TTC549 (cell line): ENCODE measurements around the gene ZFHX3.

ENCODE experiments used
- FAIRE-seq: peaks from 2 replicates; lab custom pipeline; 2012; peaks lifted over from hg19 to GRCh38; lab: Jason Lieb, UNC

ZFHX3 gene

GRCh38 chr16:72974142-72974769 is 73.7 kb downstream of the ZFHX3 start:
- no peak for FAIRE-seq

GRCh38 chr16:72972878-72973571 is 74.9 kb downstream of the ZFHX3 start:
- no peak for FAIRE-seq

GRCh38 chr16:72971370-72971769 is 76.6 kb downstream of the ZFHX3 start:
- no peak for FAIRE-seq

GRCh38 chr16:72970656-72971055 is 77.3 kb downstream of the ZFHX3 start:
- no peak for FAIRE-seq

- FAIRE-seq: no peak
Observed at GRCh38 chr16:72969812-72970211, 78.1 kb downstream of the ZFHX3 start.

- no peak for FAIRE-seq
Observed at GRCh38 chr16:72969146-72969545, 78.8 kb downstream of the ZFHX3 start.

GRCh38 chr16:72967941-72968340 is 80.0 kb downstream of the ZFHX3 start:
- no peak for FAIRE-seq

GRCh38 chr16:72963533-72964315 is 84.2 kb downstream of the ZFHX3 start:
- no peak for FAIRE-seq

GRCh38 chr16:72962347-72962746 is 85.6 kb downstream of the ZFHX3 start:
- FAIRE-seq: no peak

- FAIRE-seq: no peak
Observed at GRCh38 chr16:72961863-72962262, 86.1 kb downstream of the ZFHX3 start.

- no peak for FAIRE-seq
Observed at GRCh38 chr16:72961115-72961832, 86.7 kb downstream of the ZFHX3 start.

- FAIRE-seq: no peak
Observed at GRCh38 chr16:72960101-72960500, 87.8 kb downstream of the ZFHX3 start.

- FAIRE-seq: no peak
Observed at GRCh38 chr16:72959301-72959996, 88.5 kb downstream of the ZFHX3 start.

GRCh38 chr16:72958522-72959076 is 89.3 kb downstream of the ZFHX3 start:
- FAIRE-seq: no peak

GRCh38 chr16:72957303-72958277 is 90.3 kb downstream of the ZFHX3 start:
- no peak for FAIRE-seq

GRCh38 chr16:72956124-72957064 is 91.5 kb downstream of the ZFHX3 start:
- no peak for FAIRE-seq

- no peak for FAIRE-seq
Observed at GRCh38 chr16:72952811-72953271, 95.1 kb downstream of the ZFHX3 start.

- no peak for FAIRE-seq
Observed at GRCh38 chr16:72952404-72952803, 95.5 kb downstream of the ZFHX3 start.

GRCh38 chr16:72951916-72952315 is 96.0 kb downstream of the ZFHX3 start:
- FAIRE-seq: no peak
